Frontal cortex (tissue), 4 donors: Measurements from ENCODE around the gene DLGAP3. TPM values are rescaled to one million over a fixed set of nuclear protein-coding genes. Genes with fewer than 3 reads are reported as not detected.

ENCODE experiments used
- DNase-seq, 2 donors: peaks; one replicate each; pipeline ENCODE4 v3.0.0; 2012; ENCODE audit warnings: low spot score in 2 of 2
- FAIRE-seq: peaks from 2 replicates; lab custom pipeline; 2012; peaks lifted over from hg19 to GRCh38; lab: Jason Lieb, UNC
- total RNA-seq: library from RNA; depleted of rRNA; stranded (reverse); fragments of >200 nt; gene quantifications from one replicate; pipeline ENCODE4 v1.2.3, GENCODE V29; 2014
- donor health status: control.
- donor health status: control.
- donor health status: control.

Gene DLGAP3
- total RNA-seq, 1 donor from 2014 or later, result 3.3 TPM

DNA sequence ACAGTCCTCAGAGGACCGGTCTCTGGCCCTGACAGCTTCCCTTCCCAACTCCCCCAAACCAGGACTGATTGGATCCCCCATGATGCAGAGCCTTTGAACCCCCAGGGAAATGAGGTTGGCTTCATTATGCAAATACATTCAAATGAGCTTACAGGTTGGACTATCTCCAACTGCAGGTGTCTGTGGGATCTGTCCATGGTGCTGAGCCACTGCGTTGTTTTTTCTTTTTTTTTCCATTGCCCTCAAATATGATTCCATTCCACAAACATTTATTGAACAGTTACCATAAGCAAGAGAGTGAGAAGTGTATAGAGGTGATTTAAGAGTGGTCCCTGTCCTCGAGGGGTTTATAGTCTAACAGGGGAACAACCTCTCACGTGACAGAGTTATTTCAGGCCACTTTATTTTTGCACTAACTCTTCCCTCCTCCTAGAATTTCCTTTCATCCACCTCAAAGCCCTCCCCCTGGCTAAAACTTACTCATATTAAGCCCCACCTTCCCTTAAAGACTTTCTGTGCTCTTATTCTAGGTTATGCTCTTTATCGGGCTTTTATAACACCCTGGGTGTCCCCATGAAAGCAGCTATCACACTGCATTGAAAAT is 21.9 kb downstream of the DLGAP3 start:
- FAIRE-seq, result no peak
- DNase-seq, result no peak

DNA sequence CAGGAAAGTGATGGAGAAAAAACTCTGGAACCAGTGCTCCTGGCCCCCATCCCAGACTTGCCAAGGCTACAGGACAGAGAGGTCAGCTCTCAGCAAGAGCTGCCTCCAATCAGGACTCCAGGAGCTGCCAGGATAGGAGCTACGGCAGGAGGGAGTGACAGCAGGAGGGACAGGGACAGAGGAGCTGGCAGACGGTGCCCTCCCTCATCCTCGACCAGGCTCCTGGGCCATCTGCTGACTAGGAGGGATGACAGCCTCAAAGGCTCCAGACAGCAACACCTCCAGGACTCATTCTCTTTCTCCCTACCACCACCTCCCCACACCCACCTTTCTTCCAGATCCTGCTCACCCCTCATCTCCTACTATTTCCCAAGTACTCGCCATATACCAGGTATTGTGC is 22.7 kb downstream of the DLGAP3 start:
- no peak for DNase-seq
- FAIRE-seq, result no peak

DNA sequence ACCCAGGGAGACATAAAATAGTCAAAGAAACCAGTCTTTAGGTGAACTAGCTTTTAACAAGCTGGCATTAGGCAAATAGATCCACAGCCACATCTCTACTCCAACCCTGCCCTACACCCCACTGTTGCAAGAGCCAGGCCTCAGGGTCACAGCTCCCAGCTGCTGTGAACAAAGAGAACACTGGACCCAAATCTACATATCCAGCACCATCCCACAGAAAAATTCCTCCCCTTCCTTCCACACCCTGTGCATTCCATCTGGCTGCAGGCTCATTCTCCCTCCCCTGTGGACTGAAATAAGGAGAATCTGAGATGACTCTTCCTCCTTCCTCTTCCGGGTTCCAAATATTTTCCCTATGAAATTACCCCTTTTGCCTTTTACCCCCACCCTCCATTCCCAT is 23.2 kb downstream of the DLGAP3 start:
- DNase-seq (no peak), FAIRE-seq (no peak)

DNA sequence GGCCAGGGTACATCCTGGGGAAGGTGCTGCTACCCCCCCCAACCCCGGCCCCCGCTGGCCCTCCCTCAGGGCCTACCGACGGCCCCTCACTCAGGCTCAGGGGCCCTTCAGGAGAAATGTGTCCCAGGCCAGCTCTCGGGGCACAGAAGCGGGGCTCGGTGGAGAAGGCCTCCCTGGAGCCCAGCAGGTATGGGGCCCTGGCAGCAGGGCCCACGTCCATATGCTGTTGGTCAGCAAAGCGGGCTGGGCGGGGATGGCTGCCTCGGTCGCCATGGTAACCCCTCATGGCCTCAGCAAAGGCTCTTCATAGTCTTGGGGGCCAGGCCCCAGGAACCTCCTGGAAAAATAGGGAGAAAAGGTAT is 24.4 kb downstream of the DLGAP3 start:
- no peak for DNase-seq
- no peak for FAIRE-seq

DNA sequence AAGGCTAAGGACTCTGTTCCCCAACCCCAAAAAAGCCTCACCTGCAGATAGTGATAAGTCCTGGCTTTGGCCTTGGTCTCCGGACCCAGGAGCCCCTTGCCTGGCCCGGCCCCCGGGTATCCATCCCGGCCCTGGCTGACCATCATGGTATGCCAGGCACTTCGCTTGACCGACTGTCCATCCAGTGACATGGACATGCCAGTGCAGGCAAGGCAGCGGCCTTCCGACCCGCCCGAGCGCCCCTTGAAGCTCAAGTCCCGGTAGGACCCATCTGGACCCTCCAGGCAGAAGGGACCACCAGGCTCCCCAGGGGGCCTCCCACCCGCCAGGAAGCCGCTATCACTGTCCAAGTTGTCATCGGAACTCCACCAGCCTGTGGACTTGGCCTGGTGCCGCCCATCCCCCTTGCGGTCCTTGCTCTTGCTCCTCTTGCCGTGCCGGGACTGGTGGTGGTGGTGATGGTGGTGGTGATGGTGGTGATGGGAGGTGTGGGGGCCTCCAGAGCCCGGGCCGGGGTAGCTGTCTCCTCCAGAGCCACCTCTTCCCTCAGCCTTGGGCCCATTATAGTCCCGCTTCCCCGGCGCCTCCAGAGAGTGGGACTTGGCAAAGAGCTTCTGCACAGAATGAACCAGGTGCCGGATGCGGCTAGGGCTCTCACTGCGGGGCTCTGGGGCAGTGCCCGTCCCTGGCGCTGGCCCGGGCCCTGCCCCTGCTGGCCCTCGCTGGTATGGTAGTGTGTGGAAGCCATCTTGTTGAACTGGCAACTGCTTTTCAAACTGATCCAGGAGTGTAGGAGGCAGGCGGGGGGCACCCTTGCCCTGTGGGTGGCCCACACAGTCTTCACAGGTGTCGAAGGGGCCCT is 25.0 kb downstream of the DLGAP3 start:
- no peak for DNase-seq
- no peak for FAIRE-seq

DNA sequence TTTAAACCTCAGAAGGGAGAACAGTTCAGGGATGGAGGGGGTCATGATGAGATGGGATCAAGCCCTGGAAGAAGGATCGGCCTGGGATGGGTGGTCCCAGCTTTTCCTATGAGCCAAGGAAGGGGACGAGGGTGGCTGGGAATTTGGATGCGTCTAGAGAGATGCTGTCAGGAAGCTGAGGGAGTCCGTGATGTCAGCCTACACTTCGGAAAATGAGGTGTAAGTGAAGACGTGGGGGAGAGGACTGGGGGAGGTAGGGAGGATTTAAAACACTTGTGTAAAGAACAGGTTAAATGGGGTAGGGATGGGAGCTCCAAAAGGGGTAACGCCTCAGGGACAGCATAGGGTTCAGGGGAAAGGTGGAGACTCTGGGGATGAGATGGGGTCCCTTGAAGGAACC is 27.5 kb downstream of the DLGAP3 start:
- DNase-seq (no peak), FAIRE-seq (no peak)

DNA sequence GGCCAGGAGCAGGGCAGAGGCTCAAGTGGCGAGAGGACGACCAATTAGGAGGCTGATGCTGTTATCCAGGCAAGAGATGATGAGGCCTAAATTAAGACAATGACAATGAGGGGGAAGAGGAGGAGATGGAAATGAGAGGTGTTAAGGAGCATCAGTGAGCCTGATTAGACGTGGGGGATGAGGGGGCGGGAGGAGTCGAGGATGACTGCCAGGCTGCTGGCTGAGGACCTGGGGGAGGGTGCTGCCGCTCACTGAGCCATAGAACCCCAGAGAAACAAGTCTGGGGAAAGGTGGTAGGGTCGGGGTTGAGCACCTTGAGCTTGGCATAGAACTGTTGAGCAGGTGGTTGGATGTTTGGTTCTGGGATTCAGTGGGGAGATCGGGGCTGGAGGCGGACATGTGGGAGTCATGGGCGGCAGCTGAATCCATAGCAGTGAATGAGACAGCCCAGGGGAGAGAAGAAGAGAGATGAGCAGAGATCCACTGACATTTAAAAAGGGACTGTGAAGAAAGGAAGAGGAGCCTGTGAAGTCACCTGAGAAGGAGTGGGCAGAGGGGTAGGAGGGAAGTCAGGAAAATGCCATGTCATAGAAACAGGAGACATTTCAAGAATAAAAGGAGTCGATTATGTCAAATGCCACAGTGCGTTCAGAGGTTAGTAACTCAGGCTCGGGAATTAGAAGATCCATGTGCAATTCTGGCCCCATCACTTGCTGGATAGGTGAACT is 28.5 kb downstream of the DLGAP3 start:
- no peak for FAIRE-seq
- no peak for DNase-seq

DNA sequence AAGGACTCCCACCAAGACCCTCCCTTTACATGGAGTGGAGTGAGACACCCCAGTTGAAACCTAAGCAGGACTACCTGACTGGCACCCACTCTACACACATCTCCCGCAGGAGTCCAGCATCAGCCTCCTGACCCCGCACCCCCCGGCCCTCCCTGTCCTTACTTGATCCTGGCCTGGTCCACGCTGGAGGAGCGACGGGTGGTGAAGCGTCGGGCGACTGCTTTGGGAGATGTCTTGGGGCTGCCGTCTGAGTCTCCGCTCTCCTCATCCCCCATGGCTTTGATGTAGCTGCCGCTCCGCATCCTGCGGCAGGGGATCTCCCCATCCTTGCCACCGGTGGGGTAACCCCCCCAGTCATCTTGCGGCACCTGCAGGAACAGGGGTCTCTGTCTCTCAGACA is 29.5 kb downstream of the DLGAP3 start:
- FAIRE-seq, result no peak
- DNase-seq, result no peak

DNA sequence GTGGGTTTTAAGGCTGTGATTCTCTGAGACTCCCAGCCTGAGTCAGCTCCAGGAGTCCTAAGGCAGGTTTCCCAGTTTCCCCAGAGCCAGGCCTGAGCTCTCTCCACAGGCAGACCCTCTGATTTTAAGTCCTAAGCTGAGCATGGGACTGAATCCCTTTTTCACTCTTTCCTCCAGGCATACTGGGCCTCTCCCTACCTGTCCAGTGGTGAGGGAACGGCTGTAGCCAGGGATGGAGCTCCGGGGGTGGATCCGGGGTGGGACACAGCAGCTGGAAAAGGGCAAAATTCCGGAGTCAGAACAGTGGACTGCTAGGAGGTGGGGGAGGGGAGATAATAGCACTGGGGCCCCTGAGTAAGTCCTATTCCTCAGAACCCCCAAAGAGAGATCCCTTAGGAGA is 30.0 kb downstream of the DLGAP3 start:
- FAIRE-seq (no peak), DNase-seq (no peak)

DNA sequence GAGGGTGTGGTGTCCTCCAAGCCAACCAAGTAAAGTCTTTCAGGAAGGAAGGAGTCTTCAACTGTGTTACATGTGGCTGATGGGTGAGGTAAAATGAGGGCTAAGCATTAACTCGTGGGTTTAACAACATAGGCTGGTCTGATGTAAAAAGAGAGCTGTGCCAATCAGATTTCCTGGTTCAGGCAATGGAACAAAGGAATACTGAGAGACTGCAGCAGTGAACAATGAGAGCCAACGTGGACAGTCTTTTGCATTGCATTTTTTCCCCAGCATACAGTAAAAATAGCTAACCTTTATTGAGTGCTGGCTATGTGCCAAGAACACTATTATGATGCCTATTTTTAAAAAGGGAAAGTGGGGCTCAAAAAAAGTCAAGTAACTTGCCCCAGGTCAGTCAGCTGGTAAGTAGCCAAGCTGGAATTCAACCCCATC is 31.1 kb downstream of the DLGAP3 start:
- no peak for FAIRE-seq
- no peak for DNase-seq

DNA sequence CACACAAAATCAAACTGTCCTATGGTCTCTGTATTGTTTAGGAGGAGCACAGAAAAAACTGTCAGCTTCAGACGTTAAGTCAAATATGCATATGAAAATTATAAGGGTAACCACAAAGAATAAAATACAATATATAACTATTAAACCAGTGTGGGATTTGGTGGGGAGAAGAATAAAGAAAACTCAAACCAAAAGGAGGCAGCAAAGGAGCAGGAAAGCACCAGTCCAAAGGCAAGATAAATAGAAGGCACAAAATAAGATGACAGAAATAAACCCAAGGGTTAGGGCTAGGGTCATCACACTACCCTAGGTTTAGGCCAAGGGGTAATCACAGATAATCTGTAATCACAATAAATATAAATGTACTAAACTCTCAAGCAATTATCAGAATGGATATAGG is 32.8 kb downstream of the DLGAP3 start:
- DNase-seq (no peak), FAIRE-seq (no peak)

DNA sequence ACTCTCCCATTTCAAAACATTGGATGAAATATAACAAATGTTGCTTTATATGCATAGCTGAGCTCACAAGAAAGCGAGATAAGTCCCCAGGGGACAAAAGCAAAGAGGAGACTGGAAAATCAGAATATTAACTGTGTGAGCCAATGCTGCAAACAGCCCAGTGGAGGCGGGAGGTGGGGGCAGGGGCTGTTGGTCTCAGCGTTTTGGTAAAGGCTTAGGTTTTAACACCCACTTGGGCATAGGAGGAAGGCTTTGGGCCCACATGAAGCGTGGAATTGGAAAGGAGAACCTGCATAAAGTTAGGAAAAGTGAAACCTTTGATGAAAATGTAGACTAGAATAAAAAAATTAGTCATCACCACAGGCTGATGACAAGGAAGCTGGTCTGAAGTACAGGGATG is 39.7 kb downstream of the DLGAP3 start:
- no peak for FAIRE-seq
- DNase-seq, result no peak

DNA sequence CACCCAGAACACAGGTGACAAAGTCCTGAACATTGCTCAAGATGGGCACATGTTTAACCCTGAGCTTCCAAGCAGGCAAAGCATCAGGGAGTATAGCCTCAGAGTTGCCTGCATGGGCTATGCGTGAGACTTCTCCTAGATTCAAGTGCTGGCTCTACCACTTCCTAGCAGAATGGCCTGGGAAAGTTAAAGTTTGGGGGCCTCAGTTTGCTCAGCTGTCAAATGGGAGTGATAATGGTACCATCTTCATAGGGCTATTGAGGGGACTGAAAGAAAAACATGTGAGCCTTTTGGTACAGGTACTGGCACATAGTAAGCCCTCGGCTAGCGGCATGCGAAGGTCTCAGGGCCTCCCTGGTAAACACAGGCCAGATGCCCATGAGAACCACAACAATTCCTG is 41.9 kb downstream of the DLGAP3 start:
- FAIRE-seq (no peak), DNase-seq (no peak)

DNA sequence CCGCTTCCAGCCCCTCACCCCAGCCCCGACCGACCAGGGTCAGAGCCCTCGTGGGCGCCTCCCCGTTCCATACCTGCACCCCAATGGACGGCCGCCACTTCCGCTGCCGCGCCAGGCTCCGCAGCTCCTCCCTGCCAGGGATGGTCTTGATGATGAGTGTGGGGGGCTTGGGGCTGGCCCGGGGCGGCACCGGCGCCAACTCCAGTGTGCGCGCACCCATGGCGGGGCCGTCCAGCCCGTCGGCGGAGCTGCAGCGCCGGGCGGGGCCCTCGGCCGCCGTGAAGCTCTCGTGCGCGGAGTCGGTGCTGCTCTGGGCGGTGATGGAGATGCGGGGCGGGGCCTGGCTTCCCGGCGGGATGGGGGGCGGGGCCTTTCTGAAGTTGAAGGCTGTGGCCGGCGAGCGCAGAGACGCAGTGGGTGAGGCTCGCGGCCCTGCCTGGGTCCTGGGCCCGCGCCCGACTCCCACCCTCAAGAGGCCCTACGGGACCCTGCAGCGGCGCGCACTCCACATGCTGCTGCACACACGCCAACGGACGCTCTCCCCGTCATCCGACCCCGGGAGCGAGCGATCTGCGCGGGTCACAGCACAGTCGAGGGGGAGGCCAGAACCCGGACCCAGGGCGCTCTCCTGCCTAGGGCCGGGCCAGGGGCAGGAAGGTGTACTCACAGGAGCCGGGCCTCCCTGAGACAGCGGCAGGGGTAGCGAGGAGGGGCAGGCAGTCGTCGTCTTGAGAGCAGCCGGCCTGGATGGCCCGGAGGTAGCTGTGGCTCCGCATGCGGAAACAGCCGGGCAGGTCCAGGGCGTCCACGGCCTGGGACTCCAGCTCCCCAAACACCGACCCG is 43.8 kb downstream of the DLGAP3 start:
- DNase-seq, result no peak
- no peak for FAIRE-seq

DNA sequence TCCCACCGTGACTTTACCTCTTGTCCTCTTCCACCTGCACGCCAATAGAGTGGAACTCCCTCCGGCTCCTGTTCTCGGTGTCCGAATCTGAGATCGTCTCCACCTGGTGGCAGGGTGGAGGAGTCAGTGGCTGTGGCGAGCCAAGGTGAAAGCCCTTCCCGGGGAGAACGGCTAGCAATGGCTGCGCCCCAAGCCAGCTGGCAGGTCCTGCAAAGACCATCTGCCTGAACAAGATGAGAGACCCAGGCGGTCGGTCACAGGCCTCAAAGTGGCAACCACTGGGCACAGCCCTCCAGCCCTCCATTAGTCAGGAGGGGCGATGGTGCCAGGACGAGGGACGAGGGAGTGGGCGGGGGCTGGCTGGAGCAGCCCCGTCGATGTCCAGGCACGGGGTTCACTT is 44.5 kb downstream of the DLGAP3 start:
- no peak for DNase-seq
- FAIRE-seq, result no peak

DNA sequence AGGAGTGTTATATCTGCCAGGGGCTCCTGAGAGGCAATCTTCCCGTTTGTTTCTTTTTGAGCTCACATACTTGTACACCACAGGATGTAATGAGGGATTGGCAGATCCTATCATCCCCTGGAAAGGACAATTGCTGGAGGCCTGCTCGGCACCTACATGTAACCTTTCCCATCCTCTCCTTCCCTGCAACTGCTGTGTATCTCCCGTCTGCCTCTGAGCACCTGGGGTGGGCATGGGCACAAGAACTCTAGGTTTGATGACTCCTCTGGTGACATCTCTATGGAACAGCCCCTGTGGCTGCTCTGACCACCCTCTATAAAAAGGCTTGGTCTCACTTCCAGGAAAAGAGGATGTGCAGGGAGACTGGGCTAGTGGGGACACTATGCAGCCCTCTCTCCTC is 44.9 kb downstream of the DLGAP3 start:
- FAIRE-seq, result no peak
- no peak for DNase-seq

DNA sequence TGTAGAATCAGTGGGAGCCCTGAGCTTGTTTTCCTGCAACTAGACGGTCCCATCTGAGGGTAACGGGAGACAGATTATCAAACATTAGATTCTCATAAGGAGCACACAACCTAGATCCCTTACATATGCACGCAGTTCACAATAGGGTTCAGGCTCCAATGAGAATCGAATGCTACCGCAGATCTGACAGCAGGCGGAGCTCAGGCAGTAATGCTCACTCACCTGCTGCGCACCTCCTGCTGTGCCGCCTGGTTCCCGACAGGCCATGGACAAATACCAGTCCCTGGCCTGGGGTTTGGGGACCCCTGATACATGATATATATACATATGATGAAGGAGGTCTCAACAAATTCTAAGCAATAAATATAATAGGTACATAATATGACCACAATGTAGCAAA is 50.2 kb downstream of the DLGAP3 start:
- FAIRE-seq, result no peak
- no peak for DNase-seq

DNA sequence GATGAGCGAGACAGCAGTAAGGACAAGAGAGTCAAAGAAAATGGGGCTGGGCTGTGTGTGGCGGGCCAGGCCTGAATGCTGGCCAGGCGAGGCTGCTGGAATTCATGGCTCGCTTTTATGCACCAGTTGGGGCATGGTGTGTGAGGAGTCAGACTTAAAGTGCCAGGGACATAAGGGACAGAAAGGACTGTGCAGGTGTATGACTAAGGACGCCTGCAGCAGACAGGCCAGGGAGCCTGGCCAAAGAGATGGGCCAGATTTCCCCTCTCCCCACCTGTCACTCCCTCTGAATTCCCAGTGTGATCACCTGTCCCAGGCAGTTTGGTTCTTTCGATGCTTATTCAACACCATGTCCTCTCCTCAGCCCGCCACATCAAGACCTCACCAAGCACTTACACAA is 53.0 kb downstream of the DLGAP3 start:
- FAIRE-seq (no peak), DNase-seq (no peak)

DNA sequence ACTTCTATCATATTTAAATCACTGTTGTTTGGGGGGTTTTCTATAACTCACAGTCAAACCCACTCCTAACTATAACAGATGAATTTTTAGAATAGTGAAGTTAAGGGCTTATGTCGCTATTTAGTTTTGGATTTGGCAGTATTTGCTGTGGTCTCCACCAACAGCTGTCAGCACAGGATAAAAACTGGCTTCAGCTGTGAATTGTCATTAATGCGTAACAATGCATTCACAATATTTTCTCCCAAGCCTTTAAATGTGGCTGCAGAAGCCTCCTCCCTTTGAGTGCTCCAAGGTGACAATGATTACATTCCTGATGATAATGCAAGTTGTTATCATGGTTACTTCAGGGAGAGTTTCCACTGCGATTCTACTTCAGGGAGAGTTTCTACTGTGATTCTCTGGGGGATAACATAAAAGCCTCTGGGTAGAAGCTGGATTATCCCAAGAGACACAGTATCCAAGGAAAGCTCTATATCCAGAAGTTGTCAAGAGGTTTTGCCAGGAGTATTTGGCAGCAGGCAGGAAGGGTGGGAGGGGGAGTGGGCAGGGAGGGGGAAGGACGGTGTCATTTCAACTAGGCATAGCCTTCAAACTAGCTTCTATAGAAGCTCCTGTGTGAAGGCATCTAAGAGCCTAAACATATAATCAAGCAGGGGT is 55.0 kb downstream of the DLGAP3 start:
- FAIRE-seq (no peak), DNase-seq (no peak)

DNA sequence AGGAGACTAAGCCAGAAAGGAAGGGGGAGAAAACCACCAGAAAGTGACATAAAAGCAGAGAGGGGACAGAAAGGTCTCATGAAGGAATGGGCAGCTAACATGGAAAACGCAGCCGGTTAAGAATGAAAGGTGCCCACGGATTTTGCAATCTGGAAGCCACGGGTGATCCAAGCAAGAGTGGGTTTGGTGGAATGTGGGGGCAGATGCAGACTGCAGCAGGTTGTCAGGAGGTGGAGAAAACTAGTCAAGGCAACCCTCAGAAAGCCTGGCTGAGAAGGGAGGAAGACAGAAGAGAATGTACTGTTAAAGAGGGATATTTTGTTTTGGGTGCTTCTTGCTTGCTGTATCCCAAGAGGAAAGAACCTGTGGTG is 57.3 kb downstream of the DLGAP3 start:
- no peak for FAIRE-seq
- no peak for DNase-seq
